Astrocyte (in vitro differentiated cells and primary cell): Measurements from ENCODE around the gene OR51D1. TPM values are rescaled to one million over a fixed set of nuclear protein-coding genes. Genes with fewer than 3 reads are reported as not detected.

Source experiments
- DNase-seq: peaks from one replicate; pipeline ENCODE4 v3.0.0-alpha.2; 2010; ENCODE audit warnings: low read depth
- FAIRE-seq: peaks from 2 replicates; lab custom pipeline; 2011; peaks lifted over from hg19 to GRCh38; lab: Jason Lieb, UNC
- H2AFZ ChIP-seq: 2 replicates; pipeline ENCODE4 v1.6.0; 2012; ENCODE audit warnings: low read depth, low read length, inconsistent platforms
- H3K27ac ChIP-seq: 2 replicates; pipeline ENCODE4 v1.5.1; 2011; ENCODE audit warnings: low read depth, low read length, inconsistent platforms
- H3K27me3 ChIP-seq: 2 replicates; pipeline ENCODE4 v1.6.0; 2011; ENCODE audit warnings: low read length, inconsistent platforms; ENCODE audit not compliant: insufficient read depth
- H3K36me3 ChIP-seq: 2 replicates; pipeline ENCODE4 v1.5.1; 2011; ENCODE audit warnings: low read length, inconsistent platforms; ENCODE audit not compliant: insufficient read depth
- H3K4me1 ChIP-seq: 2 replicates; pipeline ENCODE4 v1.5.1; 2011; ENCODE audit warnings: low read length, inconsistent platforms; ENCODE audit not compliant: insufficient read depth
- H3K4me2 ChIP-seq: 2 replicates; pipeline ENCODE4 v1.6.0; 2012; ENCODE audit warnings: low read length, inconsistent platforms
- H3K4me3 ChIP-seq: 2 replicates; pipeline ENCODE4 v1.5.1; 2011; ENCODE audit warnings: low read depth, mild to moderate bottlenecking, low read length, inconsistent platforms; ENCODE audit not compliant: insufficient read depth
- H3K79me2 ChIP-seq: 2 replicates; pipeline ENCODE4 v1.6.0; 2012; ENCODE audit warnings: mild to moderate bottlenecking, low read length, inconsistent platforms; ENCODE audit not compliant: insufficient read depth
- H3K9ac ChIP-seq: 2 replicates; pipeline ENCODE4 v1.6.0; 2012; ENCODE audit warnings: mild to moderate bottlenecking, low read length, inconsistent platforms
- H3K9me3 ChIP-seq: 2 replicates; pipeline ENCODE4 v1.5.1; 2012; ENCODE audit warnings: low read depth, mild to moderate bottlenecking, low read length, inconsistent platforms; ENCODE audit not compliant: insufficient read depth
- H4K20me1 ChIP-seq: 2 replicates; pipeline ENCODE4 v1.6.0; 2012; ENCODE audit warnings: low read length, inconsistent platforms; ENCODE audit not compliant: insufficient read depth
- H3K27ac Mint-ChIP-seq: one replicate; pipeline ENCODE4 v1.8.0; 2021; ENCODE audit warnings: mild to moderate bottlenecking, mixed read lengths; ENCODE audit not compliant: unreplicated experiment
- H3K27me3 Mint-ChIP-seq: one replicate; pipeline ENCODE4 v1.8.0; 2021; ENCODE audit warnings: low read depth, mixed read lengths; ENCODE audit not compliant: unreplicated experiment
- H3K36me3 Mint-ChIP-seq: one replicate; pipeline ENCODE4 v1.8.0; 2021; ENCODE audit warnings: low read depth, mixed read lengths; ENCODE audit not compliant: unreplicated experiment
- H3K4me1 Mint-ChIP-seq: one replicate; pipeline ENCODE4 v1.8.0; 2021; ENCODE audit warnings: low read depth, mixed read lengths; ENCODE audit not compliant: unreplicated experiment
- H3K4me3 Mint-ChIP-seq: one replicate; pipeline ENCODE4 v1.8.0; 2021; ENCODE audit warnings: mild to moderate bottlenecking, moderate library complexity, mixed read lengths; ENCODE audit not compliant: unreplicated experiment
- H3K9me3 Mint-ChIP-seq: one replicate; pipeline ENCODE4 v1.8.0; 2021; ENCODE audit warnings: mild to moderate bottlenecking, mixed read lengths; ENCODE audit not compliant: unreplicated experiment
- EZH2 ChIP-seq: IDR thresholded peaks from 2 replicates; pipeline ENCODE4 v1.6.1; 2012; ENCODE audit warnings: mild to moderate bottlenecking, low read length, inconsistent platforms; ENCODE audit not compliant: insufficient read depth
- total RNA-seq: library from RNA; stranded (reverse); gene quantifications from 2 replicates; pipeline ENCODE4 v1.2.1, GENCODE V29; 2021
- TF ChIP-seq, protein P1 (sequence below): IDR thresholded peaks from 2 replicates; pipeline ENCODE4 v1.5.1; 2011; ENCODE audit warnings: low read depth, mild to moderate bottlenecking, inconsistent platforms, low read length, moderate library complexity; ENCODE audit not compliant: insufficient read depth

Gene OR51D1
- total RNA-seq, 1 donor from 2014 or later: not detected

DNA sequence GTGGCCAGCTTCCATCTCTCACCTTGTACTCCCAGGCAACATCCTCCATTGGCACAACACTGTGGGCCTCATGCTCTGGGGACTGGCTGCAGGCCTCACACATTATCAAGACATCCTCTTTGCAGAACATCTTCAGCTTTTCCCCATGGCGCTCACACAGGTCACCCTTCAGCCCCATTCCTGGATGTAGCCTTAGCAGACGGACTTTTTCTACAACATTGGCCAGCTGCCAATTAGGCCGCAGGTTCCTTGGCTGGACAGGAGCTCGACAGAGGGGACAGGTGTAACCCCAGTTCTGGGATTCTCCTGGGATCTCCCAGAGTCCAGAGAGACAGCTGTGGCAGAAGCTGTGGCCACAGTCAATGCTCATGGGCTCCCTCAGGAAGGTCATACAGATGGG, 32.2 kb upstream of the OR51D1 start:
- H3K36me3 ChIP-seq: peaks cover 3% of the 10 kb centered on the region
- DNase-seq: no peak
- no peaks in the 10 kb centered on the region for H3K79me2 ChIP-seq
- no peak overlapping the region for H3K4me3 ChIP-seq
- no peak overlapping the region for H3K4me2 ChIP-seq
- FAIRE-seq: no peak
- TF ChIP-seq, protein P1, sequence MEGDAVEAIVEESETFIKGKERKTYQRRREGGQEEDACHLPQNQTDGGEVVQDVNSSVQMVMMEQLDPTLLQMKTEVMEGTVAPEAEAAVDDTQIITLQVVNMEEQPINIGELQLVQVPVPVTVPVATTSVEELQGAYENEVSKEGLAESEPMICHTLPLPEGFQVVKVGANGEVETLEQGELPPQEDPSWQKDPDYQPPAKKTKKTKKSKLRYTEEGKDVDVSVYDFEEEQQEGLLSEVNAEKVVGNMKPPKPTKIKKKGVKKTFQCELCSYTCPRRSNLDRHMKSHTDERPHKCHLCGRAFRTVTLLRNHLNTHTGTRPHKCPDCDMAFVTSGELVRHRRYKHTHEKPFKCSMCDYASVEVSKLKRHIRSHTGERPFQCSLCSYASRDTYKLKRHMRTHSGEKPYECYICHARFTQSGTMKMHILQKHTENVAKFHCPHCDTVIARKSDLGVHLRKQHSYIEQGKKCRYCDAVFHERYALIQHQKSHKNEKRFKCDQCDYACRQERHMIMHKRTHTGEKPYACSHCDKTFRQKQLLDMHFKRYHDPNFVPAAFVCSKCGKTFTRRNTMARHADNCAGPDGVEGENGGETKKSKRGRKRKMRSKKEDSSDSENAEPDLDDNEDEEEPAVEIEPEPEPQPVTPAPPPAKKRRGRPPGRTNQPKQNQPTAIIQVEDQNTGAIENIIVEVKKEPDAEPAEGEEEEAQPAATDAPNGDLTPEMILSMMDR: no peak
- no peak for TF ChIP-seq EZH2
- no peak overlapping the region for H2AFZ ChIP-seq
- no peaks in the 10 kb centered on the region for H3K9me3 Mint-ChIP-seq
- no peak overlapping the region for H3K9ac ChIP-seq
- H3K27me3 ChIP-seq: no peaks in the 10 kb centered on the region
- H3K9me3 ChIP-seq: no peaks in the 10 kb centered on the region
- no peak overlapping the region for H3K27ac ChIP-seq
- peaks cover 7% of the 10 kb centered on the region for H3K4me1 ChIP-seq
- no peak overlapping the region for H3K4me3 Mint-ChIP-seq
- no peak overlapping the region for H3K27ac Mint-ChIP-seq
- H3K4me1 Mint-ChIP-seq: peaks cover 4% of the 10 kb centered on the region
- no peaks in the 10 kb centered on the region for H4K20me1 ChIP-seq
- H3K27me3 Mint-ChIP-seq: no peaks in the 10 kb centered on the region
- H3K36me3 Mint-ChIP-seq: peaks cover 16% of the 10 kb centered on the region

DNA sequence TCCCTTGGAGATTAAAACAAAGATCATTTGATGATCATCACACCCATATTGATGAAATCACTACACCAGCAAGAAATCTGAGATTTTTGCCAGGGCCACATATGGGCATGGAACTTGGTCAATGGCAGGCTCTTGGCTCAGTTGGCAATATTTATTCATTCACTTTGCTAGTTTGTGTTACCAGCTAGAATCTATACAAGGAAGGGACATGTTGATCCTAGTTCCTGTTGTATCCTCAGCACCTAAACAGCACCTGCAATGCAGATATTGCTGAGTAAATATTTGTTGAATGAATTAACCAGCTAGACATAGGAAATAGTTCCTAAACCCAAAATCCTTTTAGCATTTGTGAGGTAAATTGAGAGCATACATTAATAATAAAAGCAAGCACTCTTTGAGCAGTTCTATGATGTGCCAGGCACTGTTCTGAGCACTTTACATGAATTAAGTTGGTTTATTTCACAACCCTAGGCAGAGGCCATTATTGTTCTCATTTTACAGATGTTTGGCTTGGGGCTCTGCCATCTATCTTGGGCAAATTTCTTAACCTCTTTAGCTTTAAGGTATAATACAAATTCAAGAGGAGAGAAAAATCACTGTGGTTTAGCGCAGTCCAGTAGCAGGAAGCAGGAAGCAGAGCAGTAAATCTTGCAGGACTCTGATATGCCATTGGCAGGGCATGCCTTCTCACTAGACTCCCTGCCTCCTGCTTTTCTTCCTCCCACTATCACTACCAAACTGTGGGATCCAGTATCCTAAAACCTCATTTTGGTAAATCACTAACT, 30.9 kb upstream of the OR51D1 start:
- H3K27me3 Mint-ChIP-seq: no peaks in the 10 kb centered on the region
- TF ChIP-seq EZH2: no peak
- TF ChIP-seq, protein P1: no peak
- DNase-seq (no peak), FAIRE-seq (no peak)
- Histone ChIP-seq H3K27ac (no peak overlapping the region), H3K27me3 (no peaks in the 10 kb centered on the region), H3K9ac (no peak overlapping the region), H3K79me2 (no peaks in the 10 kb centered on the region), H3K4me2 (peak overlapping the region; percentile 80), H4K20me1 (no peaks in the 10 kb centered on the region), H3K36me3 (peaks cover 2% of the 10 kb centered on the region), H3K9me3 (no peaks in the 10 kb centered on the region), H2AFZ (no peak overlapping the region), H3K4me1 (peaks cover 7% of the 10 kb centered on the region), H3K4me3 (peak overlapping the region; percentile 68)
- peak overlapping the region; percentile 97 for H3K4me3 Mint-ChIP-seq
- H3K36me3 Mint-ChIP-seq: peaks cover 10% of the 10 kb centered on the region
- no peak overlapping the region for H3K27ac Mint-ChIP-seq
- peaks cover 4% of the 10 kb centered on the region for H3K4me1 Mint-ChIP-seq
- H3K9me3 Mint-ChIP-seq: no peaks in the 10 kb centered on the region

DNA sequence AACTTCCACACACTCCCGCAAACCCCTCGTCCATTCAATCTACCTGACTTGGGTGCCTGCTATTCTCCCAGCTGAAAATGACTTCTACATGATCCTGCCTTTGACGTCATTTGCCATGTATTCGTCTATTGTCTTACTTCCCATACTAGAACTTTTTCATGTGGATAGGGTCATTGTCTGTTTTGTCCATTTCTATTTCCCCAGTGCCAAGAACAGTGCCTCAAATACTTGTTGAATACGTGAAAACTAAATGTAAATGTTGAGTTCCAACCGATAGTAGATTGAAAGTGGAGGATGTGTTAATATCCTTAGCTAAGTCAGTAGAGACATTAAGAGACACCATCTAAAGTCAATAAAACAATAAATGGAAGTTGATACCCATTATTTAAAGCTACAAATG, 30.2 kb upstream of the OR51D1 start:
- no peaks in the 10 kb centered on the region for H3K27me3 Mint-ChIP-seq
- H3K27ac Mint-ChIP-seq: peak overlapping the region; percentile 34
- Histone ChIP-seq H3K79me2 (no peaks in the 10 kb centered on the region), H3K4me2 (peak overlapping the region; percentile 80), H3K9ac (peak overlapping the region; percentile 88), H3K27me3 (no peaks in the 10 kb centered on the region), H3K9me3 (no peaks in the 10 kb centered on the region), H4K20me1 (no peaks in the 10 kb centered on the region), H3K27ac (no peak overlapping the region), H3K4me3 (peak overlapping the region; percentile 68), H3K4me1 (peaks cover 7% of the 10 kb centered on the region), H2AFZ (peak overlapping the region; percentile 81), H3K36me3 (no peaks in the 10 kb centered on the region)
- H3K4me1 Mint-ChIP-seq: peaks cover 4% of the 10 kb centered on the region
- peak; percentile 20 for DNase-seq
- TF ChIP-seq EZH2: no peak
- TF ChIP-seq, protein P1: no peak
- peaks cover 10% of the 10 kb centered on the region for H3K36me3 Mint-ChIP-seq
- FAIRE-seq: peak; percentile 47
- no peaks in the 10 kb centered on the region for H3K9me3 Mint-ChIP-seq
- H3K4me3 Mint-ChIP-seq: peak overlapping the region; percentile 97
